Keratinocyte (primary cell): ENCODE results near the gene BOC. TPM values are rescaled to one million over a fixed set of nuclear protein-coding genes. Genes with fewer than 3 reads are reported as not detected.

ENCODE experiments used
- DNase-seq: peaks from one replicate; pipeline ENCODE4 v3.0.0-alpha.2; 2011; ENCODE audit warnings: low read depth, missing footprints, low spot score
- FAIRE-seq: peaks from 2 replicates; lab custom pipeline; 2011; peaks lifted over from hg19 to GRCh38; lab: Jason Lieb, UNC
- H2AFZ ChIP-seq: 2 replicates; pipeline ENCODE4 v1.6.0; 2012; ENCODE audit warnings: low read length, control low read depth, inconsistent platforms; ENCODE audit not compliant: control insufficient read depth
- H3K27ac ChIP-seq: 2 replicates; pipeline ENCODE4 v1.5.1; 2011; ENCODE audit warnings: low read length; ENCODE audit not compliant: control insufficient read depth, insufficient read depth
- H3K27me3 ChIP-seq: 3 replicates; pipeline ENCODE4 v1.6.0; 2011; ENCODE audit warnings: low read length; ENCODE audit not compliant: control insufficient read depth, insufficient read depth; ENCODE audit errors: extremely low read depth
- H3K36me3 ChIP-seq, 2 experiments: 2 replicates in 1 of 2; 3 replicates in 1 of 2; pipeline ENCODE4 v1.5.1; 2011; ENCODE audit warnings: low read length in 2 of 2, mild to moderate bottlenecking in 1 of 2; ENCODE audit not compliant: control insufficient read depth in 2 of 2, insufficient read depth in 2 of 2; ENCODE audit errors: extremely low read depth in 1 of 2
- H3K4me1 ChIP-seq: 3 replicates; pipeline ENCODE4 v1.5.1; 2011; ENCODE audit warnings: low read length; ENCODE audit not compliant: control insufficient read depth, insufficient read depth; ENCODE audit errors: extremely low read depth
- H3K4me2 ChIP-seq: 3 replicates; pipeline ENCODE4 v1.6.0; 2011; ENCODE audit warnings: low read depth, low read length; ENCODE audit not compliant: control insufficient read depth, insufficient read depth; ENCODE audit errors: extremely low read depth
- H3K4me3 ChIP-seq, 3 experiments: fragments of 200-600 bp in 1 of 3; sonication (generic) in 1 of 3; 2 replicates in 2 of 3; 3 replicates in 1 of 3; pipeline ENCODE4 v1.5.1; 2011 to 2016; ENCODE audit warnings: low read length in 3 of 3, mild to moderate bottlenecking in 3 of 3, control low read depth in 2 of 3, inconsistent platforms in 1 of 3, low read depth in 1 of 3, mixed read lengths in 1 of 3, mixed run types in 1 of 3, moderate library complexity in 1 of 3; ENCODE audit not compliant: control insufficient read depth in 2 of 3, insufficient read depth in 2 of 3; ENCODE audit errors: extremely low read depth in 1 of 3
- H3K79me2 ChIP-seq: 2 replicates; pipeline ENCODE4 v1.6.0; 2012; ENCODE audit warnings: low read length; ENCODE audit not compliant: control insufficient read depth, insufficient read depth
- H3K9ac ChIP-seq: 3 replicates; pipeline ENCODE4 v1.6.0; 2011; ENCODE audit warnings: low read length; ENCODE audit not compliant: control insufficient read depth, insufficient read depth; ENCODE audit errors: extremely low read depth
- H3K9me1 ChIP-seq: 3 replicates; pipeline ENCODE4 v1.6.0; 2011; ENCODE audit warnings: low read length; ENCODE audit not compliant: control insufficient read depth, insufficient read depth; ENCODE audit errors: extremely low read depth
- H3K9me3 ChIP-seq: 2 replicates; pipeline ENCODE4 v1.5.1; 2012; ENCODE audit warnings: low read depth, low read length; ENCODE audit not compliant: control insufficient read depth
- H4K20me1 ChIP-seq: 3 replicates; pipeline ENCODE4 v1.6.0; 2011; ENCODE audit warnings: low read length; ENCODE audit not compliant: control insufficient read depth, insufficient read depth; ENCODE audit errors: extremely low read depth
- CTCF ChIP-seq, 3 experiments: IDR thresholded peaks in 1 of 3; conservative IDR thresholded peaks in 1 of 3; optimal IDR thresholded peaks in 1 of 3; 2 replicates in 2 of 3; 3 replicates in 1 of 3; pipeline versions ENCODE3 to v1.5.1; 2011; ENCODE audit warnings: low read length in 3 of 3, mild to moderate bottlenecking in 3 of 3, moderate library complexity in 2 of 3, control low read depth in 1 of 3, inconsistent platforms in 1 of 3; ENCODE audit not compliant: insufficient read depth in 2 of 3; ENCODE audit errors: extremely low read depth in 1 of 3
- EZH2 ChIP-seq: IDR thresholded peaks from one replicate; pipeline ENCODE4 v1.6.1; 2012; ENCODE audit warnings: inconsistent platforms, mild to moderate bottlenecking, low read length, moderate library complexity
- dilution Hi-C: fragments of 300-500 bp; cut with MboI; formaldehyde crosslinking; loops from one replicate; pipeline ENCODE4 v1.7.0; 2020; ENCODE audit warnings: low sequenced_read_pairs; ENCODE audit not compliant: extremely low pct_ligation_motif_present
- polyA plus RNA-seq, 5 experiments: library from polyadenylated mRNA; depleted of rRNA in 3 of 5; stranded (reverse) in 3 of 5; stranded (forward) in 1 of 5; unstranded in 1 of 5; fragments of >200 nt; gene quantifications; 1 replicate in 1 of 5; 2 replicates in 3 of 5; 3 replicates in 1 of 5; pipeline versions ENCODE4 v1.2.1 to v1.2.3, GENCODE V29; 2011 to 2012; ENCODE audit warnings: missing spikeins in 2 of 5, low read depth in 1 of 5, low replicate concordance in 1 of 5

The BOC gene
- polyA plus RNA-seq, 1 donor (not counting 4 experiments of a cell fraction or from before 2014, with no cell fraction given): 11.2 TPM

GRCh38 chr3:113174304-113174703 is 37.1 kb upstream of the BOC start:
- H3K4me1 ChIP-seq: no peaks in the 10 kb centered on the region
- H3K4me2 ChIP-seq: no peak overlapping the region
- no peak for DNase-seq
- H3K4me3 ChIP-seq: no peak overlapping the region
- no peaks in the 10 kb centered on the region for H4K20me1 ChIP-seq
- no peaks in the 10 kb centered on the region for H3K27me3 ChIP-seq
- H3K9ac ChIP-seq: no peak overlapping the region
- dilution Hi-C loops: no loop called here
- no peaks in the 10 kb centered on the region for H3K9me3 ChIP-seq
- H2AFZ ChIP-seq: no peak overlapping the region
- no peak for TF ChIP-seq CTCF (optimal IDR thresholded peaks at IDR 0.05 in 1 of 3, IDR thresholded peaks at IDR 0.05 in 1 of 3, conservative IDR thresholded peaks at IDR 0.05 in 1 of 3; ENCODE audit: extremely low read depth in 1 of 3, insufficient read depth in 2 of 3, low read length in 3 of 3)
- no peak for TF ChIP-seq EZH2
- H3K9me1 ChIP-seq: no peaks in the 10 kb centered on the region
- no peak for FAIRE-seq
- no peak overlapping the region for H3K27ac ChIP-seq
- H3K36me3 ChIP-seq: no peaks in the 10 kb centered on the region
- H3K79me2 ChIP-seq: no peaks in the 10 kb centered on the region

GRCh38 chr3:113174801-113175485 is 36.4 kb upstream of the BOC start:
- no peaks in the 10 kb centered on the region for H4K20me1 ChIP-seq
- H3K4me2 ChIP-seq: no peak overlapping the region
- no peaks in the 10 kb centered on the region for H3K79me2 ChIP-seq
- H3K9me1 ChIP-seq: no peaks in the 10 kb centered on the region
- no peak overlapping the region for H3K4me3 ChIP-seq
- TF ChIP-seq CTCF (optimal IDR thresholded peaks at IDR 0.05 in 1 of 3, IDR thresholded peaks at IDR 0.05 in 1 of 3, conservative IDR thresholded peaks at IDR 0.05 in 1 of 3; ENCODE audit: extremely low read depth in 1 of 3, insufficient read depth in 2 of 3, low read length in 3 of 3): no peak
- no peak for TF ChIP-seq EZH2
- FAIRE-seq (no peak), DNase-seq (no peak)
- no peaks in the 10 kb centered on the region for H3K27me3 ChIP-seq
- H2AFZ ChIP-seq: no peak overlapping the region
- no peak overlapping the region for H3K27ac ChIP-seq
- no peaks in the 10 kb centered on the region for H3K4me1 ChIP-seq
- H3K36me3 ChIP-seq: no peaks in the 10 kb centered on the region
- no peak overlapping the region for H3K9ac ChIP-seq
- dilution Hi-C loops: no loop called here
- no peaks in the 10 kb centered on the region for H3K9me3 ChIP-seq
